Colonic mucosa (tissue), 4 donors: Measurements from ENCODE around the gene SNHG17. TPM values are rescaled to one million over a fixed set of nuclear protein-coding genes. Genes with fewer than 3 reads are reported as not detected.
"Not testable (repeated sequence)": the region's sequence is repeated elsewhere in the genome, so short reads cannot be mapped to it uniquely, and the experiment has no call there.

ENCODE experiments used
- DNase-seq: peaks from one replicate; pipeline ENCODE4 v3.0.0-alpha.2; 2020
- H3K27ac ChIP-seq: fragments of 200-600 bp; one replicate; pipeline ENCODE4 v1.8.0; 2021
- H3K27me3 ChIP-seq: fragments of 200-600 bp; one replicate; pipeline ENCODE4 v1.8.0; 2021
- H3K36me3 ChIP-seq: fragments of 200-600 bp; one replicate; pipeline ENCODE4 v1.8.0; 2021
- H3K4me1 ChIP-seq: fragments of 200-600 bp; one replicate; pipeline ENCODE4 v1.8.0; 2021; ENCODE audit warnings: mild to moderate bottlenecking
- H3K4me3 ChIP-seq: fragments of 200-600 bp; one replicate; pipeline ENCODE4 v1.8.0; 2021
- H3K9ac ChIP-seq, 2 donors: one replicate each; pipeline ENCODE4 v1.7.0; 2013; ENCODE audit warnings: control low read depth in 2 of 2, low read depth in 2 of 2, low read length in 2 of 2
- H3K9me3 ChIP-seq: fragments of 200-600 bp; one replicate; pipeline ENCODE4 v1.8.0; 2021
- intact Hi-C: fragments of 100-400 bp; cut with DNase I; formaldehyde crosslinking; loops from one replicate; pipeline ENCODE4 v1.14.1; 2022
- total RNA-seq, 2 donors: library from RNA; stranded (reverse); fragmentation: NEBNext Ultra II Directional in 1 of 2; extraction: Animal tissue kit (Norgen Biotek cat#: 25700) in 1 of 2; gene quantifications; one replicate each; pipeline ENCODE4 v1.2.1, GENCODE V29; 2021
- TF ChIP-seq, protein P1 (sequence below): fragments of 200-600 bp; IDR thresholded peaks from one replicate; pipeline ENCODE4 v1.8.0; 2022; ENCODE audit warnings: antibody characterized with exemption, mild to moderate bottlenecking
- donor health status: healthy.
- donor health status: DM: no; HTN: no; CAD: no.
- donor health status: DM: no; HTN: no; CAD: no.

Gene SNHG17
- total RNA-seq, 2 donors from 2014 or later: 21.8 to 36.4 TPM

GRCh38 chr20:38421915-38422314 lies 13.2 kb downstream of the SNHG17 start:
- H3K9ac ChIP-seq: no peak overlapping the region
- no peaks in the 10 kb centered on the region for H3K4me1 ChIP-seq
- no peak overlapping the region for H3K4me3 ChIP-seq
- no peaks in the 10 kb centered on the region for H3K9me3 ChIP-seq
- TF ChIP-seq, protein P1, sequence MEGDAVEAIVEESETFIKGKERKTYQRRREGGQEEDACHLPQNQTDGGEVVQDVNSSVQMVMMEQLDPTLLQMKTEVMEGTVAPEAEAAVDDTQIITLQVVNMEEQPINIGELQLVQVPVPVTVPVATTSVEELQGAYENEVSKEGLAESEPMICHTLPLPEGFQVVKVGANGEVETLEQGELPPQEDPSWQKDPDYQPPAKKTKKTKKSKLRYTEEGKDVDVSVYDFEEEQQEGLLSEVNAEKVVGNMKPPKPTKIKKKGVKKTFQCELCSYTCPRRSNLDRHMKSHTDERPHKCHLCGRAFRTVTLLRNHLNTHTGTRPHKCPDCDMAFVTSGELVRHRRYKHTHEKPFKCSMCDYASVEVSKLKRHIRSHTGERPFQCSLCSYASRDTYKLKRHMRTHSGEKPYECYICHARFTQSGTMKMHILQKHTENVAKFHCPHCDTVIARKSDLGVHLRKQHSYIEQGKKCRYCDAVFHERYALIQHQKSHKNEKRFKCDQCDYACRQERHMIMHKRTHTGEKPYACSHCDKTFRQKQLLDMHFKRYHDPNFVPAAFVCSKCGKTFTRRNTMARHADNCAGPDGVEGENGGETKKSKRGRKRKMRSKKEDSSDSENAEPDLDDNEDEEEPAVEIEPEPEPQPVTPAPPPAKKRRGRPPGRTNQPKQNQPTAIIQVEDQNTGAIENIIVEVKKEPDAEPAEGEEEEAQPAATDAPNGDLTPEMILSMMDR: no peak
- H3K36me3 ChIP-seq: peaks cover 29% of the 10 kb centered on the region
- intact Hi-C loops: no loop called here
- DNase-seq: no peak
- no peak overlapping the region for H3K27ac ChIP-seq
- no peaks in the 10 kb centered on the region for H3K27me3 ChIP-seq

DNA sequence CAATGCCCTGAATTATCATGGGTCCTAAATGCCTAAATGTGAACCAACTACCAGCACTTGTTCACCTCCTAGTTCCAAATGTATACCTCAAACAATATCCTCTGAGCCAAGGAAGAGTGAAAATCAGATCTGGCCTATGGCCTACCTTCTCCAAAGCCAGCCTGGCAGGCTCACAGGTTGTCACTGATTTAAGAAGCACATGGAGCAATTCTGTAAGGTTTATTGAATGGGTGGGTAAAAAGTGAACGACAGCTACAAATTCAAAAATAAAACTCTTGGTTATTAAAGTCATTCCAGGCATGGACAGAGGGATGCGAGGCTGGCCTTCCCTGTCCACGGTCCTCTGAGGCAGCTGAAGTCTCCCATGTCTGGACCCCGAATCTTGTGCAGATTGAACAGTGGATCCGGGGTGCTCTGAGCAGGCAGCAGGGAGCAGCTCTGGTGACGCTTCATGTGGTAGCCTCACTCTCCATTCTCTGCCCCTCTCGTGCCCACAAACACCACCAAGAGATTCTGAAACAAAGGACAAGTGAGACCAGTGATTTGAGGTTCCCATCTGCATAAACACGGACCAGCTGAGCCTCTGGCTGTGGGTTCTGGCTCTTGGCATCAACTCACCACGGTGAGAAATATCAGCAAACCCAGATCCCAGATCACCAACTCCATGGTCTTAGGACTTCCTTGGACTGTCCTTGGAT lies 14.6 kb downstream of the SNHG17 start:
- H3K36me3 ChIP-seq: peaks cover 22% of the 10 kb centered on the region

DNA sequence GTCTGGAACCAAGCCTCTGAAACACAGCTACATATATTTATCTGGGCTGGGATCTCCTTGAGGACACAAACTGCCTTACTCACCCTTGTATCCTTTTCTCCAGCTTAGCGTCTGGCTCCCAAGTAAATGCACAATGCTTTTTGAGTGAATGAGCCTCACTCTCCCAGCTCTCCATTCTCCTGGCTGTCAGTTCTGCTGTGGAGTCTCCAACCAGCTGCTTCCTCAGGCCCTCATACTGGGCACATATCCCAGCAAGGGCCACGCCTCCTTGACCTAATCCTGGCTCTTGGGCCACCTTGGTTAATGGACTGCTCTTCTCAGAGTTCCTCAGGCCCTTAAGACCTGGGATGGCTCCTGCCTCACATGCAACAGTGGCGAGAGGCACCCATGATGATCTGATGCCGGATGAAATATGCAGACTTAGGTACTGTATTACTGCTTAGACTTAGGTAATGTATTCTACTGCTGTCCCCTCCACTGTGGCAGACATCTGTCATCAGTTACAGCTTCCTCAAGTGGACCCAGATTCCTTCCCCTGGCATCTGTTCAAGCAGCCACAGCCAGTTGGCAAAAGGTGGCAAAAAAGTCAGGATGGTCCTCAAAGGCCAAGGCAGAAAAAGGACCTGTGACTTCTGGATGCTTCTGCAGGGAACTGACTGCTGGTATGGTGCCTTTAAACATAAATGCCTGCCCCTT lies 16.5 kb downstream of the SNHG17 start:
- peaks cover 20% of the 10 kb centered on the region for H3K36me3 ChIP-seq
- no peak overlapping the region for H3K9ac ChIP-seq
- no peaks in the 10 kb centered on the region for H3K4me1 ChIP-seq
- H3K27me3 ChIP-seq: no peaks in the 10 kb centered on the region
- no peak overlapping the region for H3K4me3 ChIP-seq
- H3K9me3 ChIP-seq: no peaks in the 10 kb centered on the region
- TF ChIP-seq, protein P1: no peak
- DNase-seq: no peak
- intact Hi-C loops: no loop called here
- H3K27ac ChIP-seq: no peak overlapping the region

More for the DNA sequence above, 14.6 kb downstream of the SNHG17 start:
- no peak overlapping the region for H3K9ac ChIP-seq
- no peak overlapping the region for H3K4me3 ChIP-seq
- H3K9me3 ChIP-seq: no peaks in the 10 kb centered on the region
- intact Hi-C loops: no loop called here
- no peak overlapping the region for H3K27ac ChIP-seq
- no peak for DNase-seq
- no peaks in the 10 kb centered on the region for H3K4me1 ChIP-seq
- no peaks in the 10 kb centered on the region for H3K27me3 ChIP-seq
- TF ChIP-seq, protein P1: no peak

- H3K9ac ChIP-seq: no peak overlapping the region
- peaks cover 3% of the 10 kb centered on the region for H3K36me3 ChIP-seq
- no peak overlapping the region for H3K4me3 ChIP-seq
- no peak overlapping the region for H3K27ac ChIP-seq
- H3K9me3 ChIP-seq: no peaks in the 10 kb centered on the region
- intact Hi-C loops: no loop called here
- H3K4me1 ChIP-seq: no peaks in the 10 kb centered on the region
- TF ChIP-seq, protein P1: no peak
- no peak for DNase-seq
- H3K27me3 ChIP-seq: no peaks in the 10 kb centered on the region
Measured at GRCh38 chr20:38414769-38415450, 20.2 kb downstream of the SNHG17 start.

GRCh38 chr20:38412877-38413577 lies 22.1 kb downstream of the SNHG17 start:
- DNase-seq: no peak
- intact Hi-C loops: no loop called here
- no peaks in the 10 kb centered on the region for H3K36me3 ChIP-seq
- TF ChIP-seq, protein P1: no peak
- H3K4me1 ChIP-seq: no peaks in the 10 kb centered on the region
- no peaks in the 10 kb centered on the region for H3K27me3 ChIP-seq
- H3K27ac ChIP-seq: no peak overlapping the region
- H3K4me3 ChIP-seq: no peak overlapping the region
- H3K9me3 ChIP-seq: no peaks in the 10 kb centered on the region
- no peak overlapping the region for H3K9ac ChIP-seq

DNA sequence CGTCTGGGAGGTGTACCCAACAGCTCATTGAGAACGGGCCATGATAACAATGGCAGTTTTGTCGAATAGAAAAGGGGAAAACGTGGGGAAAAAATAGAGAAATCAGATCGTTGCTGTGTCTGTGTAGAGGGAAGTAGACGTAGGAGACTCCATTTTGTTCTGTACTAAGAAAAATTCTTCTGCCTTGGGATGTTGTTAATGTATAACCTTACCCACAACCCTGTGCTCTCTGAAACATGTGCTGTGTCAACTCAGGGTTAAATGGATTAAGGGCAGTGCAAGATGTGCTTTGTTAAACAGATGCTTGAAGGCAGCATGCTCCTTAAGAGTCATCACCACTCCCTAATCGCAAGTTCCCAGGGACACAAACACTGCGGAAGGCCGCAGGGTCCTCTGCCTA lies 27.3 kb downstream of the SNHG17 start:
- intact Hi-C loops, H3K36me3 ChIP-seq, H3K4me3 ChIP-seq, H3K9ac ChIP-seq, H3K9me3 ChIP-seq, H3K27ac ChIP-seq, DNase-seq, H3K4me1 ChIP-seq, H3K27me3 ChIP-seq: not testable (repeated sequence)
